Activated CD4-positive, alpha-beta T cell treated with anti-CD3 and anti-CD28 coated beads, Interleukin-2, amount 50 U/mL, for 48 hours (primary cell): ENCODE measurements around the gene MANSC4.

Experiments
- DNase-seq, 2 experiments: peaks; one replicate each; pipeline ENCODE4 v3.0.0-alpha.2; 2020

MANSC4 gene

DNA sequence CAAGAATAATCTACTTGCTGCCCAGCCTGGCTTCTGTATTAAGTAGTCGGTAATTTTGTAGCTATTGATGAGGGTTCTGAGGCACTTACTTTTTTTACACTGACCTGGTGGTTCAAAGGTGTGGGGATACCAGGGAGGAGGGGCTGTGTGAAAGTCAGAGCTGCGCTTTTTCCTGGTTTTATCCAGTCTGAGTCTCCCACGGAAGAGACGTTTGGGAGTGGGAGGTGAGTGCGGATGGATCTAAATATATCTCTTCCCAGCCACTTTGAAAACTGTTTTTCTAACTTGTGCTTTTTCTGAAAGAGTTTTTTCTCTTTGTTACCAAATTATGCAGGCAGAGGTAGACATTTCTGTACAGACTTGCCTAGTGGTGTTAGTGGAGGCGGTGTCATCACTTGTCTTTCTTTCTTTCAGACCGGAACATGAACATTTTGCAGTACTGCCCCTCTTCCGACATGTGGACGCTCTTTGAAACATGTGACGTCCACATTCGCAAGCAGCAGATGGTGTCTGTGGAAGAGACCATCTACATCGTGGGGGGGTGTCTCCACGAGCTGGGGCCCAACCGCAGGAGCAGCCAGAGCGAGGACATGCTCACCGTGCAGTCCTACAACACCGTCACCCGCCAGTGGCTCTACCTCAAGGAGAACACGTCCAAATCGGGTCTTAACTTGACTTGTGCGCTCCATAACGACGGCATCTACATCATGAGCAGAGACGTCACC is 17.4 kb upstream of the MANSC4 start:
- DNase-seq = no peak

DNA sequence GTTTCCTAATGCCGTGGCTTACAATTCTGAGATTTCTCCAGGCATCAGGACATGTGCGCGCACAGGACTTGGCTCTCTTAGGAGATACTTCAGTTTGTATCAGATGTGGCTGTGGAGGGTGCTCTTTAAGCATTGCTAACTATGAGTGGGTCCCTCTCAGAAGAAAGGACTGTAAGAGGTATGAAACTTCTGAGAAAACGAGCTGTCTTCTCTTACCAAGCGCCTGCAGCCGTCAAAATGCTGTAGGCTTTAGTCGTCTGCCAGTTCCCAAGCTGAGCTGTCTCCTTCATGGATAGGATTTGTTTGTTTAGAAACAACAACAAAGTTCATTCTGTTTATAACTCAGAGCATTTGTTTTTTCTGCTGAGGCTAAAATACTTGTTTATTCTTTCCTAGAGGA is 16.1 kb upstream of the MANSC4 start:
- DNase-seq = no peak

DNA sequence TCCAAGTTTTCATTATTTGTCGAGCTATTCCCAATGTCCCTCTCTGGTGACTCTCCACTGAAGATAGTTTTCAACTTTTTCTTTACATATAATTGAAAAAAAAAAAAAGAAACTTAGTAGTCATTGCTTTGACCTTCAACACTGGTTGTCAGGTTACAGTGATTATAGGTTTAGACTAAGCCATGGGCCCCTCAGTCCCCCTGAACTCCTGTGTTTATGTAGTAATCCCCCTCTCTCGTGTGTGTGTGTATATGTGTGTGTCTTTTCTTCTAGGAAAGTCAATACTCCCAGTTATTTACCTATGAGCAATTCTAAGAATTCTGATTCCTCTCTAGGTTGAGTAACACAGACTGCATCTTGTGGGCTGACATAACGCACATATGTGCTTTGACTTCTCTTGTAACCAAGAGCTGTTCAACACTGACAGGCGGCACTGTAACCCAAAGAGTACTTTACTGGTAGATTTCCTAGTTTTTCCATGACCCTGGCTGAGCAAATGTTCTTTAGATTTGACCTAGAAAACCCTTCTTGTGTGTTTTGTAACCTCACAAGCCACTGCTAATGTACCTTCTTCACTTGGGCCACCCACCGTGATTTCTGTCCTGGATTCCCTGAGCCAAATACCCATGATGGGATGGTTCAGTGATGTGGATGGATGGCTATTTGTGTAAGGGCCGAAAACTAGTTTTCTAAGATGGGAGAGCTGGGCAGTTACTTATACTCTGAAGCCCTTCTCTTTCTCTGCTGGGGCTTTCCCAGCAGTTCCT is 15.0 kb upstream of the MANSC4 start:
- DNase-seq = no peak

DNA sequence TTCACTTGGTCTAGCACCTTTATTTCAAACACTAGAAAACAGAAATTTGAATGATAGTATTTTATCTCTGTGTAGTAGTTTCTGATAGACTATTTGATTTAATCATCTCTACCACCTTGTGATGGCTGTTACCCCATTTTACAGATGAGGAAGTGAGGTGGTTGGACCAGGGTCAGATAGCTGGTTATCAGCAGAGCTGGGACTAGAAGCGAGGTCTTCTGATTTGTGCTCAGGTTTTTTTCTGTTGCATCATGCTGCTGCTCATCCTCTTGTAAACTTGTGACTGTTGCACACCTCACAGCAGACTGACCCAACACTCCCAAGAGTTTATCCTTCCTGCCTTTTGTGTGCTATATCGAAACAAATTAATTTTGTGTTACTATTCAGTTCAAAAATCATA is 10.1 kb upstream of the MANSC4 start:
- no peak for DNase-seq

DNA sequence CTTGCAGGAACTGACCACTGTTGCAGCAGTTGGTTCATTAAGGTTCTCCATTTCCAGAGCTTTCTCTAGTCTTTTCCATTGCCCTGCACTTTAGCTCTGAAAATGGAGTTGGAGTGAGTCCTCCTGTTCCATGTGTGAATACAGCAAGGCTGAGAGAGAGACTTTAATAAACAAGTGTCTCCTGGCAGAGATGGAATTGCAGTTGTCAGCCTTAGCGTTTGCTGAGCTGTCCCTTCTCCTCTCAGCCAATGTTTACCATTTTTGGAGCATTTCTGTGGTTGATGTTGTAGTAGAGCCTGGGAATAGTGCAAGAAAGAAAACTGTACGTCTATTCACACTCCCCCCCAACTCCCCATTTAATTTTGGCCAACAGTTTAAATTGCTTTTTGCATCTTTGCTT is 7.5 kb upstream of the MANSC4 start:
- DNase-seq = no peak

DNA sequence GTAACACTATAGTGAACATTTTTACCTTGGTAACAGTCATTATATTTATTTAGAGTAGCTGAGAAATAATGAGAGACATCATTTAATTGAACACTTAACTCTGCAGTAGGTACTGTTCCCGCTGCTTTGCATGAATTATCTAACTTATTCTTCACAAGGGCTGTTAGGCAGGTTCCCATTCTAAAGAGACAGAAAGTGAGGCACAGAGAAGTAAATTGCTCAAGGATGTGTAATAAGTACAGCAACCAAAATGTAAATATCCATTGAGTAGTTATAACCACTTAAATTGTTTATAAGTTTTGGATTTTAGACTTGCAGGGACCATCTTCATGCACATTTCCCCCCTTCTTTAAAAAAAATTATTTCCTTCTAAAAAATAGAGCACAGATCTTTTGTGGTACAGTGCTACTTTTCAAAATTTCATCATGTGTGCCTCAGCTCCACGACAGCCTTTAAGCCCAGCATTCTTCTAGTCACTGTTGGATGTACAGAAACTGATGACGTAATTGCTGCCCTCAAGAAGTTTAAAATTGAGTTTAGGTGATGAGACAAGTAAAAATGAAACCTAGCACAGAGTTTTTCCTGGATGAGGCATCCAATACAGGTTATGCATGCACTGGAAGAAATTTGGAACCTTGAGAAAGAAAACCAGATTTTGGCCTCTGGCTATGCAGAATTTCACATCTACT is 6.0 kb upstream of the MANSC4 start:
- DNase-seq = no peak

DNA sequence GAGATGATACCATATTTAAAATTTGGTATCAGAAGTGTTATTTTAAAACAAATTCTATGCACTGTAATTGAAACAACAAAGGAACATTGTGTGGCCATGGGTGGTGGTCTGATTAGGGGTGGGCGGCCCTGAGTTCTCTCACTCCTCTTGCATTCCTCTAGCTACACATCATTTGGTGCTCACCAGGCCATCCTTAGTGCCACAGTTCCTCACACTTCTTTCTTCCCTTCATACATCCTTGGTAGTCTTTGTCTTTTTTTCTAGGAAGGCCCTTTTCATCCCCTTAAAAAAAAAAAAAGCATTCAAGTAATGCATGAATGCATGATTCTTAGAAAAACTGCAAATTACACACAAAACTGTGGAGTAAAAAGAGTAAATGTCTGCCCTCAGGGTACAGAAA is 2.4 kb upstream of the MANSC4 start:
- no peak for DNase-seq

DNA sequence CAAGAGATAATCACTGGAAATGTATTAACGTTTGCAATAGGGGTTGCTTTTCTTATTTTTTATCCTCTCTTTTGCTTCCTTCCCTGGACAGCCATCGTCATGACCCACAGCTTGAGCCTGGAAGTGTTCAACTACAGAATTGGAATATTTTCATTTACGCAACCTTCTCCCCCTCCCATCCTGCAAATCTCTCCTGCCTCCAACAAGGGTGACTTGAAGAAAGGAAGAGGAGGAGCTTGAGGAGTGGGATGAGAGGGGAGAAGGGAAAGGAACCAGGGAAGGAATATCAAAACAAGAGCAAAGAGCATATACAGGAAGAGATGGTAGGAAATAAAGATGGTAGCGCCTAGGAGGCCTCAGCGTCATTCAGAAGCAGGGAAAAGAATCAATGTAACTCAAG is 1.6 kb upstream of the MANSC4 start:
- DNase-seq = no peak

DNA sequence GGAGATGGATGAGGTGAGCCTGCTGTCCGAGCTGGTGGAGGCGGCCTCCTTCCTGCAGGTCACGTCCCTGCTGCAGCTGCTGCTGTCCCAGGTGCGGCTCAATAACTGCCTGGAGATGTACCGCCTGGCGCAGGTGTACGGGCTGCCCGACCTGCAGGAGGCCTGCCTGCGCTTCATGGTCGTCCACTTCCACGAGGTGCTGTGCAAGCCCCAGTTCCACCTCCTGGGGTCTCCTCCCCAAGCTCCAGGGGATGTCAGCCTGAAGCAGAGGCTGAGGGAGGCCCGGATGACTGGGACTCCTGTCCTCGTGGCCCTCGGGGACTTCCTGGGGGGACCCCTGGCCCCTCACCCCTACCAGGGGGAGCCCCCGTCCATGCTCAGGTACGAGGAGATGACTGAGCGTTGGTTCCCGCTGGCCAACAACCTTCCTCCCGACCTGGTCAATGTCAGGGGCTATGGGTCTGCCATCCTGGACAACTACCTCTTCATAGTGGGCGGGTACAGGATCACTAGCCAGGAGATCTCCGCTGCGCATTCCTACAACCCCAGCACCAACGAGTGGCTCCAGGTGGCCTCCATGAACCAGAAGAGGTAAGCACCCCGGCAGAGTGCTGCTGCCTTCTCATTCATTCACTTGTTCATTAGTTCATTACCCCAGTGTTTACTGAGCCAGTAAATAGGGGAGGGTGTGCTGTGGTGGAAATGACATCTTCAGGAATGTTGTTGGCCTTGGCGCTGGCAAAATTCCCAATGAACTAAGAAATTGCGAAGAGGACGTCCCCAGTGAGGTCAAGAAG is 774 bp upstream of the MANSC4 start:
- no peak for DNase-seq

DNA sequence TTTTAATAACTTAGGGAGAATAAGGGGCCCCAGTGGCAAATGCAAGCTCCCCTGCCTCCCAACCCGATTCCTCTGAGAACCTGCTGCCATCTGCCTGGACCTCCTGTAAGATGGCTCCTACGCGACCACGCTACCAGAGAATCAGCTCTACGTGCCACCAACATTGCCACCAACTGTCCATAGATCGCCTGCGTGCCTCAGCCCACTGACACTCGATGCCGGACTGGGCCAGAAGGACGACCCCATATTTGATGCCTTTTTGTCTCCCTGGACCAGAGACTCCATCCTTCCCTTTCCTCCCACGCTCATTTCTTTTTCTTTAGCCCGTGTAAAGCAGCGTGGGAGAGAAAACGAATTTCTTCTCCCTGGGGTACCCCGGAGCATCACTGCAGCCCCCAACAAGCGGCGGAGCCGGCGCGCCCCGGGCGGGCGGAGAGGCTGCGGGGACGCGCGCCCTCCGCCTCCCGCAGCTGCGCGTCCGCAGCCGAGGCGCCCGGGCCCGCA is 568 bp downstream of the MANSC4 start:
- DNase-seq = peak; percentile 11 to 36

DNA sequence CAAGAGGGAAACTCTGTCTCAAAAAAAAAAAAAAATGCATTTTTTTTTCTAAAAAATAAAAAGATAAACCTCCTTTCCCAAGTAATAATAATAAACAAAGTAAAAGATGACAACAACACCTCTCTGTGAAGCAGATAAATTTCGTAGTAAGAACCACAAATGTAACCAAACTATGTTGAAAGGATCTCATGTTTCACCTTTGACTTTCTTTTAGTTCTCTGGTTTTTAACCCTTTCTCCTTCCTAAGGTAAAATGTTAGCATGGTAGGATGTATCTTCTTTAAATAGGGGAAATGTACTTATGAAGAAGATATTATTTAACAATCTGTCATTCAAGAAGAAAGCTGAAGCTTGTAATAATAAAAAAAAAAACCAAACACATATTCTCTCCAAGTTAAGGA is 1.8 kb downstream of the MANSC4 start:
- DNase-seq = no peak

DNA sequence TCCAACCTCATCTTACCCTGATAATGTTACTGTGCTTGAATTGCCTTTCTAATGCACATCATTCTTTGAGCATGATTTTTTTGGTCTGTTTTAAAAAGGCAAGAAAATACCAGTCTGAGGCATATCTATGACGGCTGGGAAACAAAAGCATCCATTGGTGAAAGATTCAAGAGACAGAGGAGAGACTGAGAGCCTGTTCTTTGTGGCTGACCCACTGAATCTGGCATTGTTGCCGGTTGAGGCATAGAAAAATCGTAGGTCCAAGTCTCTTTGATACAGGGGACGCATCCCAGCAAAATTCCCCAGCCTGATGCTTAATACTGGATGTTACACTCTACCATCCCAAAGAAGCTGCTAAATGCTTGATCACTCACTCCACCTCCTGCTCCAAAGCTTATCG is 2.9 kb downstream of the MANSC4 start:
- no peak for DNase-seq

DNA sequence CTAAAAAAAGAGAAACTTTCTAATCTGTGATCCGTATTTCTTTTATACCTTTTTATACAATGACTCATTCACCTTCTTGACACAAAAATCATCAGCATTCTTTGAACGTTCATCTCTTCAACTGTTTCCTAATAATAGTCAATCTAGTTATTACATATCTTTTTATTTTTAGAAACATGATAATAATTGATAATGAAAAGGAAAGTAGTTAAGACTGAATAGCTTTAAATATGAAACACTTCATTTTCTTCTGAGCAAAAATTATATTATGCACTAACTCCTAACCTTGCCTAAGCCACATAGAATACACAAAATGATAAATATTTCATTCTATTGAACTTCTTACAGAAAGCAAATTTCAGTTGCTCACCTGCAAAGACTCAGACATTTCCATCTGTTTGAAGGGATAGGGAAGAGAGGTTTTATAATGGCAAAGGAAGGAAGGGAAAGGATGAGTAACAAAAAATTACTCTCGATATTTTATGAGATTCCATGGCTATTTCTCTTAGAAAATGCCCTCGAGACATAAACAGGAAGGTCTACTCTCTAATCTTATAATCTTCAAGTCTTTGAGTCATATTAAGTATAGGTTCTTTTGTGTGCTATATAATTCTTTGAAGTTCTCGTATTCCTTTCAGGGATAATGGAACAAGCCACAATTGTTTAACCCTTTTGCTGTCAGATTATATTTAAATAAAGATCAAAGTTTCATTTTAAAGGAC is 7.5 kb downstream of the MANSC4 start:
- DNase-seq = no peak

DNA sequence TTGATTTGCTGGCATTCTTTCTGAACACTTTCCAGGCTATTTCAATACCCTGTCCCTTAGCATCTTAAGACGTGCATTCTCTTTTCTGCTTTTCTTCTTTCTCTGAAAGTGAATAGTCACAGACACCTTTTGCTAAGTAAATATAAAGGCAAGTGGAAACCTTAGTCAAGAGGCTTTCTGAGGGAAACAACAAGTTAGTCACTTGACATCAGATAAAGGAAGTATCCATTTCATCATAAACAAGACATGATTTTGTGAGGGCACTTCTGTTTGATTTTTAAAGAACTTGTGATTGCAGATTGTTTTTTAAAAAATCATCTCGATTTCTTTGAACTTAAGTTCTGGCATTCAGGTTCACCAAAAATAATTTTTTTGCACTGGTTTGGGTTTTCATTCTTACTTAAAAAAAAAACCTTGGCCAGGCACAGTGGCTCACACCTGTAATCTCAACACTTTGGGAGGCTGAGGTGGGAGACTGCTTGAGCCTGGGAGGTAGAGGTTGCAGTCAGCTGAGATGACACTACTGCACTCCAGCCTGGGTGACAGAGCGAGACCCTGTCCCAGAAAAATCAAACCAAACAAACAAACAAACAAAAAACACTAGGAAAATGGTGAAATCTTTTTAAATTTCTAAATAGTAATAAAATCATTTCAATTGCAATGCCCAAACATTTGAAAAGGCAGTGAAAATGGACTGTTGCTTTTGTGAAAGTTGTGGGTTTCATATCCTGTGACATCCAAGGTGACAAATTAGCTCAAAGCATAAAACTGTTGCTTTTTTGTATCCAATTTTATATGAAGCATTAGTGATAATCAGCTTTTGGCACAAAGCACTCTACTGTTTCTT is 8.3 kb downstream of the MANSC4 start:
- DNase-seq = no peak

DNA sequence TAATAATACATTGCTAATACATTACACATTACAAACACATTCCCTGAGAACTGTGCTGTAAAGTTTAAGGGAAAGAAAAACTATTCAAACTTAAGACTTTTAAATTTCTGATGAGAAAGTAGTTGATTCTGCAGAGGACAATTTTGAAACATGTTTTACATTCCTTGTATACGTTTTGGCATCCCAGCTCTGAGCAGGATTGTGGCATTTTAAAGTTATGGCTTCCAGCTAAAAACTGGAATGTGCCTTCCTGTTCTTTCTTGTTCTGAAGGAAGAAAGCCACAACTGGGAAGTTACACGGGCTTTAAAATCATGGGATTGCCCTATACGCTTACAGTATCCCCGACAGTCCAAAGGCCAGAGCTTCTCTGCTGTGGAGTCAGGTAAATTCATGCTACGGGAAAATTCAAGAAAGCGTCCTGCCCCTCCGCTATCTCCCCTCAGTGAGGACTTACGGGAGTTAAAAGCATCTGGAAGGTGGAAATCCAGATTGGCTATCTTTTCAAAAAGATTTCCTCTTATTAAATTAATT is 10.8 kb downstream of the MANSC4 start:
- no peak for DNase-seq

DNA sequence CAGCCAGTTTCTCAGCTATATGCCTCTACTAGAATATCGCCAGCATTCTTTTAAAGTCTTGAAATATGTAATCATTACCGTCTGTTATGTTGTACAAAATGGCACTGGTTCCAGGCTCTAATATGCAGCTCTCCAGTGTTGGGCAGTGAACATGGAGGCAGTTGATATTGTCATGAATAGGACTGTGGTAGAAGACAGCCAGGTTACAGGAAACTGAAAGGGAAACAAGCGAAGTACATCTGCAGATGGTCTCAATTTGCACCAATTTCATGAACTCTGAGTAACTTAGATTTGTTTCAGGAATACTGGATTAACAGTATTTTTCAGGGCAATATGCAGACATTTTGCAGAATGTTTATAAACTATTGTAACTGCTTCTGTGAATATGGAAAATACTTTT is 13.4 kb downstream of the MANSC4 start:
- no peak for DNase-seq

DNA sequence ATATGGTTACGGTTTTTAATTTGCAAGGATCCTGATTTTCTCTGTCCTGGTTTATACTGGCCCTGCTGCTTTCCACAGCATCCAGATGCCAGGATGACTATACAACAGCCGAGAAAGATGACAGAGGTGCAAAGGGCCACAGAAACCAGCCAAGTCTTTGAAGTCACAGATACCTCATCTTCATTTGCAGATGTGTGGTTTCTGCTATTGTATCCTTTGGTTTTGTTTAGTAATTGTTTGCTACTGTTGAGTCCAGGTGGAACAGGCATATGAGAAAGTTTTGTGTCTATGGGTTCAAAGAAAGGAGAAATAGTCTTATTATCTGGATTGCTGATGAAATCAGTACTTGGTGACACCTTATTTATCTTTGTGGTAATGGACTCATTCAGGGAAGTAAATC is 17.3 kb downstream of the MANSC4 start:
- DNase-seq = no peak

DNA sequence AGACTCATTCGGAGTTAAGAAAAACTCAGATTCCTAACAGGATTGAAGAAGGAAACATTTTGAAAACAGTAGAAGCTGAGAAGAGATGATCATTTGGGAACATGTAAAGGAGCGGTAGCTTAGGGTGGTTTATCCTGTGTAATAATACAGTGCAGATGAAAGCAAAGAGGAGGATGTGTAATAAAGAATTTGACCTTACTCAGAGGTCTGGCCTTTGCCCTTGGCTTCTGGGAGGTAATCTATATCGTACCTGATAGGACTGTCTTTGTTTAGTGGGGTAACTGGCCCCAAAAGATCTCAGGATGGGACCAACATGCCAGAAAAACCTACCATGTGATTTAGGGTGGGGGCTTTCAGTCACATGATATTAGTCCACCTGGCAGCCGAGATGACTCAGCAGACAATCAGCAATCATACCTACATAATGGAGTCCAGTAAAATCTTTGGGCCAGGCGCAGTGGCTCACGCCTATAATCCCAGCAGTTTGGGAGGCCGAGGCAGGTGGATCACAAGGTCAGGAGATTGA is 23.3 kb downstream of the MANSC4 start:
- no peak for DNase-seq

DNA sequence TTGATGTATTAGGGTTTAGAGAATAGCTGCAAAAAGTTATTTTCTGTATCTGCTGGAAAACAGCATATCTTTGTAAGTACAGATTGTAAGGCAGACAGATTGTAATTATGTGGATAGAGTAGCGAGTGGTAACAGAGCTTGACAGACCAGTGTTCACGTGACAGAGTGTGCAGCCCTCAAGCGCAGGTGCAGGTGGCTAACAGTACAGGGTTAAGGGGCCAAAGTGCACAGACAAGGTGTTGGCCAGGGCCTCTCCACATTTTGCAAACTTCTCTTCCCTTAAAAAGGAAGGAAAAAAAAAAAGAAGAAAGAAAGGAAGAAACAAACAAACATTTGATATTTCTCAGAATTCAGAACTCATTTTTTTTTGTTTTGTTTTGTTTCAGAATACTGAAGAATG is 25.2 kb downstream of the MANSC4 start:
- no peak for DNase-seq

DNA sequence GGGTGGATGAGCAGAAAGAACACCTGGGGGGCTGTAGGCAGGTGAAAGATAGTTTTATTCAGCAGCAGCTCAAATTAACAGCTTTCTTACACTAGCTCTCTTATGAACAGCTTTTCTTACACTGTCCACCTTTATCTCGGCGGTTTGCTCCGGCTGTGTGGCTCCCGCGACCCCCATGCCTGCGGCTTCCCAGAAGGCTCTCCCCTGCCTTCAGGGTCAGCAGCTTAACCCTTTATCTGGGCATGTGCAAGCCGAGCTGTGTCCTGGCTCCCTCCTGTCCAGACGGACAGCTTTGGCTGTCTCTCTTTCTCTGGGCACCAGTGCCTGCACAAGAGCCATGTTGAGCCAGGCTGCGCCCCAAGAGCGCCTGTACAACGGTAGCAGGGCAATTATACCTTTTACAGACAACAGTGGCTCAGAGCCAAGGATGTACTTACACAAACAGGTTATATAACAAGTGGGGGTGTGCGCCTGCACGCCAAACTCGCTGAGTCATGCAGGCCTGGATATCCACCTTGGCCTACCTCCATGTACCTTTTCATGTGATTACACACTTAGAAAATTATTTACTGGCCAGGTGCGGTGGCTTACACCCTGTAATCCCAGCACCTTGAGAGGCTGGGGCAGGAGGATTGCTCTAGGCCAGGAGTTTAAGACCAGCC is 28.5 kb downstream of the MANSC4 start:
- DNase-seq = no peak
